CD4-positive, alpha-beta T cell (primary cell): Measurements from ENCODE around the gene HACD1. TPM values are rescaled to one million over a fixed set of nuclear protein-coding genes. Genes with fewer than 3 reads are reported as not detected.

Experiments used
- ATAC-seq: fragments of 200-7000 bp; cut with Tn5 transposase; one replicate; pipeline ENCODE4 v1.10.0; 2022; ENCODE audit warnings: mild to moderate bottlenecking; ENCODE audit not compliant: poor library complexity
- CTCF ChIA-PET: fragments of 350-600 bp; sonication (Branson Sonifier 250); formaldehyde crosslinking; loops from one replicate; lab custom pipeline; 2021; ENCODE audit warnings: antibody characterized with exemption, inconsistent platforms; lab: Charles Lee
- POLR2A ChIA-PET: fragments of 350-600 bp; sonication (Branson Sonifier 250); formaldehyde crosslinking; loops from one replicate; lab custom pipeline; 2021; ENCODE audit warnings: antibody characterized with exemption, inconsistent platforms; lab: Charles Lee
- DNase-seq, 14 experiments: peaks; one replicate each; pipeline ENCODE4 v3.0.0-alpha.2; 2013 to 2020; ENCODE audit warnings: mixed read lengths in 2 of 14
- H3K27ac ChIP-seq, 2 donors: one replicate each; pipeline versions ENCODE4 v1.5.1 to v1.7.0; 2013; ENCODE audit warnings: low read length in 2 of 2, low read depth in 1 of 2, mild to moderate bottlenecking in 1 of 2
- H3K27me3 ChIP-seq, 2 experiments: 1 replicate in 1 of 2; 2 replicates in 1 of 2; pipeline versions ENCODE4 v1.6.1 to v1.7.0; 2013; ENCODE audit warnings: low read length in 2 of 2, control low read depth in 1 of 2, mild to moderate bottlenecking in 1 of 2, moderate library complexity in 1 of 2; ENCODE audit not compliant: insufficient read depth in 2 of 2, control insufficient read depth in 1 of 2
- H3K36me3 ChIP-seq: one replicate; pipeline ENCODE4 v1.6.1; 2013; ENCODE audit warnings: low read length, control low read depth; ENCODE audit not compliant: insufficient read depth
- H3K4me1 ChIP-seq: one replicate; pipeline ENCODE4 v1.6.1; 2013; ENCODE audit warnings: low read length, control low read depth; ENCODE audit not compliant: insufficient read depth
- H3K4me3 ChIP-seq: one replicate; pipeline ENCODE4 v1.5.1; 2013; ENCODE audit warnings: mild to moderate bottlenecking, low read length, moderate library complexity
- H3K9me3 ChIP-seq, 2 experiments: 1 replicate in 1 of 2; 2 replicates in 1 of 2; pipeline versions ENCODE4 v1.6.1 to v1.7.0; 2013; ENCODE audit warnings: low read length in 2 of 2, mild to moderate bottlenecking in 2 of 2, control low read depth in 1 of 2, moderate library complexity in 1 of 2; ENCODE audit not compliant: control insufficient read depth in 1 of 2, insufficient read depth in 1 of 2
- H3K27ac Mint-ChIP-seq: one replicate; pipeline ENCODE4 v1.8.0; 2020; ENCODE audit warnings: mixed read lengths
- H3K27me3 Mint-ChIP-seq: one replicate; pipeline ENCODE4 v1.8.0; 2021; ENCODE audit warnings: mixed read lengths
- H3K36me3 Mint-ChIP-seq: one replicate; pipeline ENCODE4 v1.8.0; 2021; ENCODE audit warnings: low read depth, mixed read lengths
- H3K4me1 Mint-ChIP-seq: one replicate; pipeline ENCODE4 v1.8.0; 2021; ENCODE audit warnings: low read depth, mixed read lengths
- H3K4me3 Mint-ChIP-seq: one replicate; pipeline ENCODE4 v1.8.0; 2020; ENCODE audit warnings: mild to moderate bottlenecking, mixed read lengths
- H3K9me3 Mint-ChIP-seq: one replicate; pipeline ENCODE4 v1.8.0; 2020; ENCODE audit warnings: mixed read lengths
- intact Hi-C, 2 experiments: fragments of 100-400 bp; cut with DNase I in 1 of 2; cut with micrococcal nuclease in 1 of 2; formaldehyde crosslinking; loops; one replicate each; pipeline versions ENCODE4 v1.15.1 to v1.9.0; 2023 to 2025; cut with DNase I, micrococcal nuclease
- total RNA-seq, 174 experiments: library from RNA in 2 of 174; stranded (reverse) in 2 of 174; gene quantifications; one replicate each; pipeline ENCODE4 v1.2.3 and lab custom pipeline; 2021 to 2026
- TF ChIP-seq, protein P1 (sequence below): fragments of 200-600 bp; IDR thresholded peaks from one replicate; pipeline ENCODE4 v1.8.0; 2022; ENCODE audit warnings: antibody characterized with exemption, mild to moderate bottlenecking

Gene HACD1
- total RNA-seq, 2 experiments from 2014 or later = 0.75 to 0.77 TPM

DNA sequence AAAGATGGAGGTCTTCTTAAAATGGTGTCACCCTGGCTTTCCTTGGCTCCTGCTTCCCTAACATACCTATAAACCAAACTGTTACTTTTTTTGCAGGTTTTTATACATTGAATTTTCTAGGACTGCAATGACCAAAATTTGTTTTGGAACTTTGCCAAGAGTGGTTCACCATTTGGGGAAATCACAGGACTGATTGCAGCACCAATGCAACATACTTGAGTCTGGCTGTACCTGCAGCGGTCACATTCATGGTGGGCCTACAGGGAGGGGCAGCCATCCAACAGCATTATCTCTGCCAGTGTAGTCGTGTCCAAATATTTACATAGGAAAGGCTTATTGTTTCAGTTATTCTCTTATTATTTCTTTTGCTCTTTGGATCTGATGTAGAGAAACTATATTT lies 69.0 kb downstream of the HACD1 start:
- ChIA-PET CTCF (no interaction called here), POLR2A (no interaction called here)
- Histone ChIP-seq H3K27me3 (no peaks in the 10 kb centered on the region), H3K27ac (no peak overlapping the region), H3K4me3 (no peak overlapping the region), H3K9me3 (no peaks in the 10 kb centered on the region), H3K4me1 (no peaks in the 10 kb centered on the region), H3K36me3 (no peaks in the 10 kb centered on the region)
- H3K9me3 Mint-ChIP-seq = no peaks in the 10 kb centered on the region
- TF ChIP-seq, protein P1, sequence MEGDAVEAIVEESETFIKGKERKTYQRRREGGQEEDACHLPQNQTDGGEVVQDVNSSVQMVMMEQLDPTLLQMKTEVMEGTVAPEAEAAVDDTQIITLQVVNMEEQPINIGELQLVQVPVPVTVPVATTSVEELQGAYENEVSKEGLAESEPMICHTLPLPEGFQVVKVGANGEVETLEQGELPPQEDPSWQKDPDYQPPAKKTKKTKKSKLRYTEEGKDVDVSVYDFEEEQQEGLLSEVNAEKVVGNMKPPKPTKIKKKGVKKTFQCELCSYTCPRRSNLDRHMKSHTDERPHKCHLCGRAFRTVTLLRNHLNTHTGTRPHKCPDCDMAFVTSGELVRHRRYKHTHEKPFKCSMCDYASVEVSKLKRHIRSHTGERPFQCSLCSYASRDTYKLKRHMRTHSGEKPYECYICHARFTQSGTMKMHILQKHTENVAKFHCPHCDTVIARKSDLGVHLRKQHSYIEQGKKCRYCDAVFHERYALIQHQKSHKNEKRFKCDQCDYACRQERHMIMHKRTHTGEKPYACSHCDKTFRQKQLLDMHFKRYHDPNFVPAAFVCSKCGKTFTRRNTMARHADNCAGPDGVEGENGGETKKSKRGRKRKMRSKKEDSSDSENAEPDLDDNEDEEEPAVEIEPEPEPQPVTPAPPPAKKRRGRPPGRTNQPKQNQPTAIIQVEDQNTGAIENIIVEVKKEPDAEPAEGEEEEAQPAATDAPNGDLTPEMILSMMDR = no peak
- no peak overlapping the region for H3K4me3 Mint-ChIP-seq
- no peak overlapping the region for H3K27ac Mint-ChIP-seq
- H3K4me1 Mint-ChIP-seq = no peaks in the 10 kb centered on the region
- H3K27me3 Mint-ChIP-seq = peaks cover 3% of the 10 kb centered on the region
- no peaks in the 10 kb centered on the region for H3K36me3 Mint-ChIP-seq
- ATAC-seq (no peak), DNase-seq (no peak)
- intact Hi-C loops = no loop called here

DNA sequence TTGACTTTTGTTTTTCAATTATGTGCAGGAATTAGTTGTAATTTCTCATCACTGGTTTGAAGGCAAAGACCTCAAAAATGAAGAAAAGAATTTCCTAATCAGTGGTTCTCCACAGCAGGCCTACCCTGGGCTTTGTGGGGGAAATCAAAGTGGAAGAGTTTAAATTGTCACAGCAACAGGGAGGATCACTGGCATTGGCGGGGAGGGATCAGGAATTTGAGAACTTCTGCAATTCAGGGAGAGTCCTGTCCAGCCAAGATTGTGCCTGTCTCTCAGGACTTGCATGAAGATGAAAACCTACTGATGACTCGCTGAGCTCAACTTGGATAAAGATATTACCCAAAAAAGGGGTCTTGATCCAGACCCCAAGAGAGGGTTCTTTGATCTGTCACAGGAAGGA lies 70.1 kb downstream of the HACD1 start:
- Mint-ChIP-seq H3K4me3 (no peak overlapping the region), H3K4me1 (no peaks in the 10 kb centered on the region), H3K27me3 (peaks cover 3% of the 10 kb centered on the region), H3K9me3 (no peaks in the 10 kb centered on the region), H3K27ac (no peak overlapping the region), H3K36me3 (no peaks in the 10 kb centered on the region)
- no peaks in the 10 kb centered on the region for H3K9me3 ChIP-seq
- no peaks in the 10 kb centered on the region for H3K36me3 ChIP-seq
- ChIA-PET POLR2A (no interaction called here), CTCF (no interaction called here)
- TF ChIP-seq, protein P1 = no peak
- intact Hi-C loops = no loop called here
- H3K4me1 ChIP-seq = no peaks in the 10 kb centered on the region
- DNase-seq (no peak), ATAC-seq (no peak)
- H3K4me3 ChIP-seq = no peak overlapping the region
- H3K27me3 ChIP-seq = no peaks in the 10 kb centered on the region
- no peak overlapping the region for H3K27ac ChIP-seq

DNA sequence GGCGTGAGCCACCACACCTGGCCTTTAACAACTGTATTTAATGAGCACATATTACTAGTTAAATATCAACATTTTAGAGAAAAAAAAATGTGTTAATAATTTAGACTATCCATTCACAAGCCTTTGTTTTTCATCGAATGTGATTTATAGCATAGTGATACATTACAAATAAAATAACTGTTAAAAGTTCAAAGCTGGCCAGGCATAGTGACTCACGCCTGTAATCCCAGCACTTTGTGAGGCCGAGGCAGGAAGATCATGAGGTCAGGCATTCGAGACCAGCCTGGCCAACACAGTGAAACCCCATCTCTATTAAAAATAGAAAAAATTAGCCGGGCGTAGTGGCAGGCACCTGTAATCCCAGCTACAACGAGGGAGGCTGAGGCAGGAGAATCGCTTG lies 72.7 kb downstream of the HACD1 start:
- H3K4me1 Mint-ChIP-seq = no peaks in the 10 kb centered on the region
- Histone ChIP-seq H3K4me1 (no peaks in the 10 kb centered on the region), H3K36me3 (no peaks in the 10 kb centered on the region), H3K9me3 (no peaks in the 10 kb centered on the region), H3K27ac (no peak overlapping the region), H3K4me3 (no peak overlapping the region), H3K27me3 (no peaks in the 10 kb centered on the region)
- intact Hi-C loops = no loop called here
- H3K9me3 Mint-ChIP-seq = peaks cover 1% of the 10 kb centered on the region
- DNase-seq (no peak), ATAC-seq (no peak)
- TF ChIP-seq, protein P1 = no peak
- no peak overlapping the region for H3K27ac Mint-ChIP-seq
- H3K27me3 Mint-ChIP-seq = peaks cover 3% of the 10 kb centered on the region
- no peak overlapping the region for H3K4me3 Mint-ChIP-seq
- POLR2A ChIA-PET = no interaction called here
- CTCF ChIA-PET = no interaction called here
- no peaks in the 10 kb centered on the region for H3K36me3 Mint-ChIP-seq

Other genes starting within 250 kb of the HACD1 start
- under 1 TPM; 0.19 to 0.34 TPM for gene ST8SIA6, start 162.8 kb downstream of the HACD1 start, total RNA-seq
- 10 to 100 TPM; 52.4 to 53.3 TPM for gene STAM, start 26.8 kb upstream of the HACD1 start, total RNA-seq
- under 1 TPM; 0.05 to 0.06 TPM for gene TMEM236, start 134.8 kb upstream of the HACD1 start, total RNA-seq
- under 1 TPM; 0.08 TPM for gene MRC1, start 192.0 kb upstream of the HACD1 start, total RNA-seq